Activated naive CD8-positive, alpha-beta T cell treated with anti-CD3 and anti-CD28 coated beads, Interleukin-2, amount 10 ng/mL, durations not matched to agents 7 days and 5 days (primary cell): ENCODE data around the gene RARA. TPM values are rescaled to one million over a fixed set of nuclear protein-coding genes. Genes with fewer than 3 reads are reported as not detected.
A peak's percentile ranks its signal among the peaks of the same experiment; 100 is the strongest.

Experiments
- ATAC-seq: fragments of 150-1000 bp; cut with Tn5 transposase; one replicate; pipeline ENCODE4 v1.10.0; 2021; ENCODE audit warnings: low read depth, moderate library complexity
- POLR2A ChIA-PET: fragments of 350-600 bp; sonication (Branson Sonifier 250); formaldehyde crosslinking; loops from one replicate; lab custom pipeline; 2021; ENCODE audit warnings: antibody characterized with exemption; lab: Charles Lee
- DNase-seq: peaks from one replicate; pipeline ENCODE4 v3.0.0; 2021
- H3K27ac Mint-ChIP-seq: one replicate; pipeline ENCODE4 v1.8.0; 2022; ENCODE audit warnings: mild to moderate bottlenecking, mixed read lengths
- H3K27me3 Mint-ChIP-seq: one replicate; pipeline ENCODE4 v1.8.0; 2022; ENCODE audit warnings: mild to moderate bottlenecking, moderate library complexity, mixed read lengths
- H3K36me3 Mint-ChIP-seq: one replicate; pipeline ENCODE4 v1.8.0; 2021; ENCODE audit warnings: mild to moderate bottlenecking, mixed read lengths
- H3K4me1 Mint-ChIP-seq: one replicate; pipeline ENCODE4 v1.8.0; 2021; ENCODE audit warnings: mixed read lengths
- H3K4me3 Mint-ChIP-seq: one replicate; pipeline ENCODE4 v1.8.0; 2022; ENCODE audit warnings: mild to moderate bottlenecking, moderate library complexity, mixed read lengths
- H3K9me3 Mint-ChIP-seq: one replicate; pipeline ENCODE4 v1.8.0; 2021; ENCODE audit warnings: mixed read lengths
- total RNA-seq, 2 experiments: library from RNA; stranded (reverse); gene quantifications; one replicate each; pipeline ENCODE4 v1.2.3, GENCODE V29; 2021

Gene RARA
- total RNA-seq, 2 experiments from 2014 or later: 51.7 to 53.6 TPM

GRCh38 chr17:40312893-40313667 is 4.1 kb downstream of the RARA start:
- POLR2A ChIA-PET: interaction anchor here (0.7 to 1.4 kb wide), 3 partner anchors 10 to 175 kb away, joined by 3 read pairs; no protein-coding TSS in a partner anchor
- no peak for ATAC-seq
- no peaks in the 10 kb centered on the region for H3K36me3 Mint-ChIP-seq

GRCh38 chr17:40313668-40314583 is 4.9 kb downstream of the RARA start:
- H3K4me3 Mint-ChIP-seq: no peak overlapping the region
- no peaks in the 10 kb centered on the region for H3K9me3 Mint-ChIP-seq
- POLR2A ChIA-PET: interaction anchor here (0.7 to 1.4 kb wide), 3 partner anchors 9 to 174 kb away, joined by 3 read pairs; no protein-coding TSS in a partner anchor
- H3K4me1 Mint-ChIP-seq: peaks cover 73% of the 10 kb centered on the region
- H3K27ac Mint-ChIP-seq: peak overlapping the region; percentile 57
- H3K27me3 Mint-ChIP-seq: no peaks in the 10 kb centered on the region
- DNase-seq (no peak), ATAC-seq (no peak)
- peaks cover 2% of the 10 kb centered on the region for H3K36me3 Mint-ChIP-seq

More at GRCh38 chr17:40312893-40313667, 4.1 kb downstream of the RARA start:
- H3K27ac Mint-ChIP-seq: peak overlapping the region; percentile 57
- no peak for DNase-seq
- peaks cover 71% of the 10 kb centered on the region for H3K4me1 Mint-ChIP-seq
- no peaks in the 10 kb centered on the region for H3K27me3 Mint-ChIP-seq
- no peak overlapping the region for H3K4me3 Mint-ChIP-seq
- H3K9me3 Mint-ChIP-seq: no peaks in the 10 kb centered on the region

- DNase-seq (peak; percentile 53), ATAC-seq (no peak)
- no peak overlapping the region for H3K27ac Mint-ChIP-seq
- peaks cover 3% of the 10 kb centered on the region for H3K36me3 Mint-ChIP-seq
- no peaks in the 10 kb centered on the region for H3K9me3 Mint-ChIP-seq
- H3K4me1 Mint-ChIP-seq: peaks cover 69% of the 10 kb centered on the region
- POLR2A ChIA-PET: interaction anchor here (1.1 to 1.9 kb wide), 4 partner anchors 8 to 173 kb away, joined by 3 to 7 read pairs (median 4); no protein-coding TSS in a partner anchor
- no peaks in the 10 kb centered on the region for H3K27me3 Mint-ChIP-seq
- no peak overlapping the region for H3K4me3 Mint-ChIP-seq
These were observed 5.6 kb downstream of the RARA start for GRCh38 chr17:40314584-40314956.

- Mint-ChIP-seq H3K9me3 (no peaks in the 10 kb centered on the region), H3K4me1 (peaks cover 71% of the 10 kb centered on the region), H3K4me3 (no peak overlapping the region), H3K36me3 (peaks cover 10% of the 10 kb centered on the region), H3K27me3 (no peaks in the 10 kb centered on the region), H3K27ac (peak overlapping the region; percentile 82)
- POLR2A ChIA-PET: interaction anchor here (1.1 to 1.9 kb wide), 6 partner anchors 12 to 28 kb away, joined by 3 to 7 read pairs (median 4); partner anchors contain the start of gene CDC6
- DNase-seq (no peak), ATAC-seq (no peak)
These were observed 6.2 kb downstream of the RARA start for GRCh38 chr17:40315206-40315605.

GRCh38 chr17:40315678-40316570 is 6.9 kb downstream of the RARA start:
- POLR2A ChIA-PET: interaction anchor here (1.1 to 2.3 kb wide), 7 partner anchors 11 to 28 kb away, joined by 3 to 13 read pairs (median 4); partner anchors contain the start of gene CDC6

GRCh38 chr17:40316571-40317344 is 7.8 kb downstream of the RARA start:
- ATAC-seq: no peak
- Mint-ChIP-seq H3K4me1 (peaks cover 67% of the 10 kb centered on the region), H3K27ac (no peak overlapping the region), H3K27me3 (no peaks in the 10 kb centered on the region), H3K9me3 (no peaks in the 10 kb centered on the region), H3K4me3 (peak overlapping the region; percentile 99), H3K36me3 (peaks cover 12% of the 10 kb centered on the region)
- DNase-seq: no peak
- POLR2A ChIA-PET: interaction anchor here (0.7 to 3.1 kb wide), 11 partner anchors 9 to 98 kb away, joined by 3 to 21 read pairs (median 4); partner anchors contain the start of genes CDC6, GJD3 and WIPF2

More at GRCh38 chr17:40315678-40316570, 6.9 kb downstream of the RARA start:
- Mint-ChIP-seq H3K27ac (peak overlapping the region; percentile 82), H3K4me3 (peak overlapping the region; percentile 53), H3K27me3 (no peaks in the 10 kb centered on the region), H3K9me3 (no peaks in the 10 kb centered on the region), H3K36me3 (peaks cover 11% of the 10 kb centered on the region), H3K4me1 (peaks cover 72% of the 10 kb centered on the region)
- DNase-seq: peak; percentile 46
- ATAC-seq: no peak

- Mint-ChIP-seq H3K36me3 (peaks cover 13% of the 10 kb centered on the region), H3K4me1 (peaks cover 61% of the 10 kb centered on the region), H3K4me3 (peak overlapping the region; percentile 99), H3K27ac (peak overlapping the region; percentile 86), H3K27me3 (no peaks in the 10 kb centered on the region), H3K9me3 (no peaks in the 10 kb centered on the region)
- ATAC-seq (no peak), DNase-seq (peak; percentile 61)
- POLR2A ChIA-PET: interaction anchor here (0.7 to 3.1 kb wide), 7 partner anchors 10 to 99 kb away, joined by 3 to 21 read pairs (median 6); partner anchors contain the start of genes GJD3 and WIPF2
These were observed 8.4 kb downstream of the RARA start for GRCh38 chr17:40317345-40317873.

- peak overlapping the region; percentile 99 for H3K4me3 Mint-ChIP-seq
- H3K27ac Mint-ChIP-seq: peak overlapping the region; percentile 98
- H3K36me3 Mint-ChIP-seq: peaks cover 13% of the 10 kb centered on the region
- H3K9me3 Mint-ChIP-seq: no peaks in the 10 kb centered on the region
- ATAC-seq (peak; percentile 67), DNase-seq (peak; percentile 91)
- no peaks in the 10 kb centered on the region for H3K27me3 Mint-ChIP-seq
- peaks cover 65% of the 10 kb centered on the region for H3K4me1 Mint-ChIP-seq
- POLR2A ChIA-PET: interaction anchor here (0.6 to 14.9 kb wide), 13 partner anchors 10 to 100 kb away, joined by 3 to 170 read pairs (median 7); partner anchors contain the start of genes GJD3, RARA and WIPF2
These were observed 9.2 kb downstream of the RARA start for GRCh38 chr17:40317880-40318829.

- peak overlapping the region; percentile 98 for H3K27ac Mint-ChIP-seq
- H3K27me3 Mint-ChIP-seq: no peaks in the 10 kb centered on the region
- DNase-seq: peak; percentile 52
- no peak for ATAC-seq
- peaks cover 13% of the 10 kb centered on the region for H3K36me3 Mint-ChIP-seq
- H3K4me1 Mint-ChIP-seq: peaks cover 65% of the 10 kb centered on the region
- H3K4me3 Mint-ChIP-seq: peak overlapping the region; percentile 99
- no peaks in the 10 kb centered on the region for H3K9me3 Mint-ChIP-seq
- POLR2A ChIA-PET: interaction anchor here (0.6 to 14.9 kb wide), 8 partner anchors 9 to 100 kb away, joined by 4 to 170 read pairs (median 10); partner anchors contain the start of genes RARA and WIPF2
These were observed 9.9 kb downstream of the RARA start for GRCh38 chr17:40318830-40319391.
